Loucy (cell line): ENCODE measurements around the gene LRP10.

Experiments
- EZH2phosphoT487 ChIP-seq: fragments of 200-600 bp; IDR thresholded peaks from 2 replicates; pipeline ENCODE4 v1.6.1; 2018; ENCODE audit warnings: antibody characterized with exemption, mild to moderate bottlenecking, moderate library complexity, borderline replicate concordance
- TF ChIP-seq, protein P1 (sequence below): fragments of 200-600 bp; sonication (generic); conservative IDR thresholded peaks from 2 replicates; pipeline ENCODE4 v1.5.1; 2014; ENCODE audit warnings: mild to moderate bottlenecking, antibody characterized with exemption, low read length

DNA sequence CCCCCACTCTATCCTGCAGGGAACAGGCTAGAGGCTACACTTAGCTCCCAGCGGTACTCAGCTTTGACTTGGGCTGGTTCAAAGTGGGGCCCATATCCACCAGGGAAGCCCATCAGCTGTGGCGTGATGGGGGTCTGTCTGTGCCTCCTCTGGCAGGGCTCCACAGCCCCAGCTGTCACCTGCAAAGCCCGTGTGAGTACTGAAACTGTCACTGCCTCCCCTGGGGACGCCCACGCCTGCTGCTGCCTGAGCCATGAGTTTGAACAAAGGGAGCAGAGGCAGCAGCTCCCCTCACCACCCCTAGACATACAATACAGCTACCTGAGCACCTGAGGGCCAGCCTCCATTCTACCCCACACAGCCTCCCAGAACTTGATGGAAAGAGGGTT, 16.4 kb downstream of the LRP10 start:
- TF ChIP-seq, protein P1, sequence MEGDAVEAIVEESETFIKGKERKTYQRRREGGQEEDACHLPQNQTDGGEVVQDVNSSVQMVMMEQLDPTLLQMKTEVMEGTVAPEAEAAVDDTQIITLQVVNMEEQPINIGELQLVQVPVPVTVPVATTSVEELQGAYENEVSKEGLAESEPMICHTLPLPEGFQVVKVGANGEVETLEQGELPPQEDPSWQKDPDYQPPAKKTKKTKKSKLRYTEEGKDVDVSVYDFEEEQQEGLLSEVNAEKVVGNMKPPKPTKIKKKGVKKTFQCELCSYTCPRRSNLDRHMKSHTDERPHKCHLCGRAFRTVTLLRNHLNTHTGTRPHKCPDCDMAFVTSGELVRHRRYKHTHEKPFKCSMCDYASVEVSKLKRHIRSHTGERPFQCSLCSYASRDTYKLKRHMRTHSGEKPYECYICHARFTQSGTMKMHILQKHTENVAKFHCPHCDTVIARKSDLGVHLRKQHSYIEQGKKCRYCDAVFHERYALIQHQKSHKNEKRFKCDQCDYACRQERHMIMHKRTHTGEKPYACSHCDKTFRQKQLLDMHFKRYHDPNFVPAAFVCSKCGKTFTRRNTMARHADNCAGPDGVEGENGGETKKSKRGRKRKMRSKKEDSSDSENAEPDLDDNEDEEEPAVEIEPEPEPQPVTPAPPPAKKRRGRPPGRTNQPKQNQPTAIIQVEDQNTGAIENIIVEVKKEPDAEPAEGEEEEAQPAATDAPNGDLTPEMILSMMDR = no peak
- TF ChIP-seq EZH2phosphoT487 = no peak
